ENCODE data around the gene GALNT14. TPM values are rescaled to one million over a fixed set of nuclear protein-coding genes. Genes with fewer than 3 reads are reported as not detected.

Gene GALNT14
- total RNA-seq, 1 donor, result 0.72 TPM

- TF ChIP-seq, protein P1, sequence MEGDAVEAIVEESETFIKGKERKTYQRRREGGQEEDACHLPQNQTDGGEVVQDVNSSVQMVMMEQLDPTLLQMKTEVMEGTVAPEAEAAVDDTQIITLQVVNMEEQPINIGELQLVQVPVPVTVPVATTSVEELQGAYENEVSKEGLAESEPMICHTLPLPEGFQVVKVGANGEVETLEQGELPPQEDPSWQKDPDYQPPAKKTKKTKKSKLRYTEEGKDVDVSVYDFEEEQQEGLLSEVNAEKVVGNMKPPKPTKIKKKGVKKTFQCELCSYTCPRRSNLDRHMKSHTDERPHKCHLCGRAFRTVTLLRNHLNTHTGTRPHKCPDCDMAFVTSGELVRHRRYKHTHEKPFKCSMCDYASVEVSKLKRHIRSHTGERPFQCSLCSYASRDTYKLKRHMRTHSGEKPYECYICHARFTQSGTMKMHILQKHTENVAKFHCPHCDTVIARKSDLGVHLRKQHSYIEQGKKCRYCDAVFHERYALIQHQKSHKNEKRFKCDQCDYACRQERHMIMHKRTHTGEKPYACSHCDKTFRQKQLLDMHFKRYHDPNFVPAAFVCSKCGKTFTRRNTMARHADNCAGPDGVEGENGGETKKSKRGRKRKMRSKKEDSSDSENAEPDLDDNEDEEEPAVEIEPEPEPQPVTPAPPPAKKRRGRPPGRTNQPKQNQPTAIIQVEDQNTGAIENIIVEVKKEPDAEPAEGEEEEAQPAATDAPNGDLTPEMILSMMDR (IDR thresholded peaks at IDR 0.05; ENCODE audit: insufficient read depth, low read length), result no peak
- H3K4me3 ChIP-seq (ENCODE audit: low read depth, low read length), result no peak overlapping the region
- DNase-seq (ENCODE audit: low read depth), result no peak
Measured at GRCh38 chr2:31011587-31011986, 126.7 kb downstream of the GALNT14 start.

- no peak for DNase-seq (ENCODE audit: low read depth)
- H3K4me3 ChIP-seq (ENCODE audit: low read depth, low read length), result no peak overlapping the region
- TF ChIP-seq, protein P1 (IDR thresholded peaks at IDR 0.05; ENCODE audit: insufficient read depth, low read length), result no peak
Measured at GRCh38 chr2:31008561-31009114, 129.6 kb downstream of the GALNT14 start.

DNA sequence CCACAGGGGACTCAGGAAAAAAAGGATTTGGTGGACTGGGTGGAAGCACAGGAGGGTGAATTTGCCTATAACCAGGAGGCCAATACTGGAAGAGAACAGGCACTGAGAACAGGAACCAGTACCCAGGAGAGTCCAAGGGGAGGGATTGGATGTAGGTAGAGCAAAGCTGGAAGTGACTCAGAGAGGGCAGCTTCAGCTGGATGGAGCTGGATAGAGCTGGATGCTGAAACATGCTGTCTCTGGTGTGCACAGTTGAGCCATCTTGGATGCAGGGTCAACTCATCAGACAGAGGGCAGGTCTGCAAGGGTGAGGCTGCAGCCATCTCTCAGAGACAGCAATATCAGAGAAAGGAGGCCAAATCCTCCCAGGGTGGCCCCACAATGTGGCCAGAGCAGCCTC lies 134.0 kb downstream of the GALNT14 start:
- no peak overlapping the region for H3K4me3 ChIP-seq (ENCODE audit: low read depth, low read length)
- no peak for DNase-seq (ENCODE audit: low read depth)
- TF ChIP-seq, protein P1 (IDR thresholded peaks at IDR 0.05; ENCODE audit: insufficient read depth, low read length), result no peak

DNA sequence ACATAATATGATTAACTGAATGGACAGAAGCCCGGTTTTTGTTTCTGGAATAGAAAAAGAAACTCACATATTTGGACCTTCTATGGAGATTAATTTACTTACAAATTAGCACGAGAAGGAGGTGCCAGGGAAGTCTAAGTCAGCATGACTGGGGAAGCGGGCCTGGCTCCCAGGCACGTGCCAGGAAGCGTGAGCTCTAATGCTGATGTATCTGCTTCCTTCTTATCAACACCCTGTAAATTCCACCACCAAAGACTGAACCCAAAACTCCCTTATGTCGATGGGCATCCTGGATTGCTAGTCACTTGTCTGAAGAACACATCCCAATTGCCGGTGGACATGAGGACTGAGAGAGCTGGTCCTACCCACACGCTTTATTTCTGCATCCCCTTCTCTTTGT lies 134.5 kb downstream of the GALNT14 start:
- no peak for DNase-seq (ENCODE audit: low read depth)
- no peak overlapping the region for H3K4me3 ChIP-seq (ENCODE audit: low read depth, low read length)
- TF ChIP-seq, protein P1 (IDR thresholded peaks at IDR 0.05; ENCODE audit: insufficient read depth, low read length), result no peak

GRCh38 chr2:31002537-31003150 lies 135.6 kb downstream of the GALNT14 start:
- no peak for DNase-seq (ENCODE audit: low read depth)
- TF ChIP-seq, protein P1 (IDR thresholded peaks at IDR 0.05; ENCODE audit: insufficient read depth, low read length), result no peak
- H3K4me3 ChIP-seq (ENCODE audit: low read depth, low read length), result no peak overlapping the region

DNA sequence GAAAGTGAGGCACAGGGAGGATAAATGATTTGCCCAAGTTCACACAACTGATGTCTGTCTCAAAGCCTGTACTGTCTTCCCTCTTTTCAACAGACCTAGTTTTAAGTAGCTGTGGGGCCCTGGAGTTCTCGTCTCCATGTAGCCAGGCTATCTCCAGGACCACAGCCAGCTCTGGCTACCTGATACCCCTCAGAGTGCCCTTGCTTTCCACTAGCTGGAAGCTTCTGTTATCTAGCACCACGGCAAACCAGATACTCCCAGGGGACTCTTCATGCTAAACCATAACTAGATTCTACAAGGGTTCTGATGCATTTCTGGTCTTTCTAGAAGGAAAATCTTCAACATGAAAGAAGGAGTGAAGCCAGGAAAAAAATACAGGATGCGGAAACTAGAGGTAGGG lies 137.3 kb downstream of the GALNT14 start:
- TF ChIP-seq, protein P1 (IDR thresholded peaks at IDR 0.05; ENCODE audit: insufficient read depth, low read length), result no peak
- no peak for DNase-seq (ENCODE audit: low read depth)
- no peak overlapping the region for H3K4me3 ChIP-seq (ENCODE audit: low read depth, low read length)

DNA sequence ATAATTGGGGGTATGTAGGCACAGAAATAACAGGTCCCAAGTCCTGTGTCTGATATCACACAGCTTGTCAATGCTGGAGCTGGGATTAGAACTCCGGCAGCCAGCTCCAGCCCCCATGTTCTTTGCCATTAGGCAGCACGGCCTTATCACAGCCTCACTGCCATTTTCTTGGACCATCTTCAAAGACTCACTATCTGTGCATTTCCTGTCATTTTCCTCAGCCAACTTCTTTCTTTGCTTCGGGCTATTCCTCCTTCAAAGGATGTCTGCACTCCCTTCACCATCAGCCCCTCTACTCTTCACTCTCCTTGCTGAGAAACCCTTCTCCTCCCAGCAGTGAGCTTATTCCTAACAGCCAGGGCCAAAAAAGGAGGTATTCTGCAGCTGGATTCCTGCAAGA lies 139.6 kb downstream of the GALNT14 start:
- TF ChIP-seq, protein P1 (IDR thresholded peaks at IDR 0.05; ENCODE audit: insufficient read depth, low read length), result no peak
- H3K4me3 ChIP-seq (ENCODE audit: low read depth, low read length), result no peak overlapping the region
- no peak for DNase-seq (ENCODE audit: low read depth)

Data from fibroblast of the aortic adventitia (primary cell).